ENCODE measurements around the gene GPR75.

DNA sequence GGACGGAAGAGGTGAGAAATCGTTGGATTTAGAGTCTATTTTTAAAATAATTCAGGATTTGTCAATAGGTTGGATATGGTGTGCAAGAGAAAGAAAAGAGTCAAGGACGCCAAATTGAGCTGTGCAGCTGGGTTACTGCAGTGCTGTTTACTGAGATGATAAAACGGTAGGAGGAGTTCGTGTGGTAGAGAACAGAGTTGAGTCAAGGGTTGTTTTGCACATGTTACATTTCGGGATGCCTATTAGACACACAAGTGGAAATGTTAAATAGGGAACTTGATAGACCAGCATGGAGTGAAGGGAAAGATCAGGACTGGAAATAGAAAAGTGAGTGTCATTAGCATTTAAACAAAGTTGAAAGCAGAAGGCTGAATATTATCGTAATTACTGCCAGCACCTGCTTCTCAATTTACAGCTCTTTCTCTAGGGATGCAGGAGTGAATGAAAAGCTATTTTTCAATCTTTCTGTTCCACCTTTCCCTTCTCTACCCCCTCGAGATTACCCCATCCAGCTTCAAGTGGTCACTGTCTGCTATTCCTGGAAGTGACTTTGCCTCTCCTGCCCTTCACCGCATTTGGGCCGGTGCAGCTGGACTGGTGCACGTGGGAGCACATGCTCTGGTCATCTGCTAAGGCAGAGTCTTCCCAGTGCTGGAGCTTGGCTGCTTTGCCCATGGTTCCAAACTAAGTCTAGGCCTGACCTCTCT, 30.3 kb downstream of the GPR75 start:
- no peak for TF ChIP-seq EP300 (conservative IDR thresholded peaks at IDR 0.05; ENCODE audit: poor library complexity, severe bottlenecking)
- no peak for TF ChIP-seq CTCF (IDR thresholded peaks at IDR 0.05; ENCODE audit: poor library complexity, severe bottlenecking)
- no peak for TF ChIP-seq SMC3 (conservative IDR thresholded peaks at IDR 0.05; ENCODE audit: poor library complexity)
- no peak for TF ChIP-seq RAD21 (conservative IDR thresholded peaks at IDR 0.05)
- no peak for TF ChIP-seq POLR2AphosphoS5 (IDR thresholded peaks at IDR 0.05)
- TF ChIP-seq, protein P1, sequence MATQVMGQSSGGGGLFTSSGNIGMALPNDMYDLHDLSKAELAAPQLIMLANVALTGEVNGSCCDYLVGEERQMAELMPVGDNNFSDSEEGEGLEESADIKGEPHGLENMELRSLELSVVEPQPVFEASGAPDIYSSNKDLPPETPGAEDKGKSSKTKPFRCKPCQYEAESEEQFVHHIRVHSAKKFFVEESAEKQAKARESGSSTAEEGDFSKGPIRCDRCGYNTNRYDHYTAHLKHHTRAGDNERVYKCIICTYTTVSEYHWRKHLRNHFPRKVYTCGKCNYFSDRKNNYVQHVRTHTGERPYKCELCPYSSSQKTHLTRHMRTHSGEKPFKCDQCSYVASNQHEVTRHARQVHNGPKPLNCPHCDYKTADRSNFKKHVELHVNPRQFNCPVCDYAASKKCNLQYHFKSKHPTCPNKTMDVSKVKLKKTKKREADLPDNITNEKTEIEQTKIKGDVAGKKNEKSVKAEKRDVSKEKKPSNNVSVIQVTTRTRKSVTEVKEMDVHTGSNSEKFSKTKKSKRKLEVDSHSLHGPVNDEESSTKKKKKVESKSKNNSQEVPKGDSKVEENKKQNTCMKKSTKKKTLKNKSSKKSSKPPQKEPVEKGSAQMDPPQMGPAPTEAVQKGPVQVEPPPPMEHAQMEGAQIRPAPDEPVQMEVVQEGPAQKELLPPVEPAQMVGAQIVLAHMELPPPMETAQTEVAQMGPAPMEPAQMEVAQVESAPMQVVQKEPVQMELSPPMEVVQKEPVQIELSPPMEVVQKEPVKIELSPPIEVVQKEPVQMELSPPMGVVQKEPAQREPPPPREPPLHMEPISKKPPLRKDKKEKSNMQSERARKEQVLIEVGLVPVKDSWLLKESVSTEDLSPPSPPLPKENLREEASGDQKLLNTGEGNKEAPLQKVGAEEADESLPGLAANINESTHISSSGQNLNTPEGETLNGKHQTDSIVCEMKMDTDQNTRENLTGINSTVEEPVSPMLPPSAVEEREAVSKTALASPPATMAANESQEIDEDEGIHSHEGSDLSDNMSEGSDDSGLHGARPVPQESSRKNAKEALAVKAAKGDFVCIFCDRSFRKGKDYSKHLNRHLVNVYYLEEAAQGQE (IDR thresholded peaks at IDR 0.05; ENCODE audit: borderline replicate concordance) = no peak
- TF ChIP-seq EZH2 (IDR thresholded peaks at IDR 0.05; ENCODE audit: borderline replicate concordance, insufficient read depth, low read length, poor library complexity, severe bottlenecking) = no peak
